ENCODE results near the gene ASIC4.

ASIC4 gene

GRCh38 chr2:219569635-219570034 is 55.4 kb downstream of the ASIC4 start:
- Histone ChIP-seq H3K9me3 (ENCODE audit: insufficient read depth, low read length) (no peaks in the 10 kb centered on the region), H3K4me3 (ENCODE audit: insufficient read depth, low read length, poor library complexity, severe bottlenecking) (no peak overlapping the region), H3K9ac (ENCODE audit: low read length) (no peak overlapping the region), H3K36me3 (ENCODE audit: low read length) (no peaks in the 10 kb centered on the region), H3F3A (ENCODE audit: insufficient read depth) (no peaks in the 10 kb centered on the region), H3K4me2 (ENCODE audit: low read depth, low read length, poor library complexity, severe bottlenecking) (no peak overlapping the region), H3K79me2 (ENCODE audit: insufficient read depth, low read length) (no peaks in the 10 kb centered on the region), H2AFZ (ENCODE audit: low read depth, low read length, severe bottlenecking) (no peak overlapping the region), H4K20me1 (ENCODE audit: low read depth, low read length) (no peaks in the 10 kb centered on the region), H3K27ac (ENCODE audit: low read depth, low read length) (no peak overlapping the region), H3K27me3 (ENCODE audit: low read length) (no peaks in the 10 kb centered on the region), H3K9me2 (replicated peaks; ENCODE audit: insufficient read depth, low read length) (no peaks in the 10 kb centered on the region)
- TF ChIP-seq CTCF (IDR thresholded peaks at IDR 0.05; ENCODE audit: insufficient read depth, low read length, poor library complexity, severe bottlenecking): no peak
- TF ChIP-seq EZH2phosphoT487 (conservative IDR thresholded peaks at IDR 0.05; ENCODE audit: low read length): no peak

- no peak overlapping the region for H3K4me2 ChIP-seq (ENCODE audit: low read depth, low read length, poor library complexity, severe bottlenecking)
- H3K27ac ChIP-seq (ENCODE audit: low read depth, low read length): no peak overlapping the region
- no peak overlapping the region for H3K4me3 ChIP-seq (ENCODE audit: insufficient read depth, low read length, poor library complexity, severe bottlenecking)
- H3K9ac ChIP-seq (ENCODE audit: low read length): no peak overlapping the region
- H3K79me2 ChIP-seq (ENCODE audit: insufficient read depth, low read length): no peaks in the 10 kb centered on the region
- no peaks in the 10 kb centered on the region for H3F3A ChIP-seq (ENCODE audit: insufficient read depth)
- H4K20me1 ChIP-seq (ENCODE audit: low read depth, low read length): no peaks in the 10 kb centered on the region
- H3K9me3 ChIP-seq (ENCODE audit: insufficient read depth, low read length): no peaks in the 10 kb centered on the region
- H3K9me2 ChIP-seq (replicated peaks; ENCODE audit: insufficient read depth, low read length): no peaks in the 10 kb centered on the region
- no peak overlapping the region for H2AFZ ChIP-seq (ENCODE audit: low read depth, low read length, severe bottlenecking)
- H3K36me3 ChIP-seq (ENCODE audit: low read length): no peaks in the 10 kb centered on the region
- H3K27me3 ChIP-seq (ENCODE audit: low read length): no peaks in the 10 kb centered on the region
- TF ChIP-seq EZH2phosphoT487 (conservative IDR thresholded peaks at IDR 0.05; ENCODE audit: low read length) (no peak), CTCF (IDR thresholded peaks at IDR 0.05; ENCODE audit: insufficient read depth, low read length, poor library complexity, severe bottlenecking) (no peak)
Observed at GRCh38 chr2:219570194-219570923, 56.1 kb downstream of the ASIC4 start.

- Histone ChIP-seq H3K27ac (ENCODE audit: low read depth, low read length) (no peak overlapping the region), H3K9ac (ENCODE audit: low read length) (no peak overlapping the region), H2AFZ (ENCODE audit: low read depth, low read length, severe bottlenecking) (no peak overlapping the region)
Observed at GRCh38 chr2:219570924-219571310, 56.6 kb downstream of the ASIC4 start.

More at GRCh38 chr2:219570924-219571310, 56.6 kb downstream of the ASIC4 start:
- TF ChIP-seq EZH2phosphoT487 (conservative IDR thresholded peaks at IDR 0.05; ENCODE audit: low read length) (no peak), CTCF (IDR thresholded peaks at IDR 0.05; ENCODE audit: insufficient read depth, low read length, poor library complexity, severe bottlenecking) (no peak)
- no peaks in the 10 kb centered on the region for H3K9me2 ChIP-seq (replicated peaks; ENCODE audit: insufficient read depth, low read length)
- H3K36me3 ChIP-seq (ENCODE audit: low read length): no peaks in the 10 kb centered on the region
- no peaks in the 10 kb centered on the region for H3K27me3 ChIP-seq (ENCODE audit: low read length)
- H3K9me3 ChIP-seq (ENCODE audit: insufficient read depth, low read length): no peaks in the 10 kb centered on the region
- H3K4me2 ChIP-seq (ENCODE audit: low read depth, low read length, poor library complexity, severe bottlenecking): no peak overlapping the region
- no peaks in the 10 kb centered on the region for H3F3A ChIP-seq (ENCODE audit: insufficient read depth)
- no peaks in the 10 kb centered on the region for H4K20me1 ChIP-seq (ENCODE audit: low read depth, low read length)
- H3K4me3 ChIP-seq (ENCODE audit: insufficient read depth, low read length, poor library complexity, severe bottlenecking): no peak overlapping the region
- H3K79me2 ChIP-seq (ENCODE audit: insufficient read depth, low read length): no peaks in the 10 kb centered on the region
